SK-N-SH (cell line): ENCODE data around the gene NIN. TPM values are rescaled to one million over a fixed set of nuclear protein-coding genes. Genes with fewer than 3 reads are reported as not detected.
A peak's percentile ranks its signal among the peaks of the same experiment; 100 is the strongest.

ENCODE experiments used
- CTCF ChIA-PET: fragments of 300-600, 350-600 bp; formaldehyde crosslinking; extraction: SDS; loops from one replicate; lab custom pipeline; 2021; lab: Yijun Ruan, JAX
- POLR2A ChIA-PET: fragments of 350-600 bp; sonication (Branson Sonifier 250); formaldehyde crosslinking; extraction: SDS; loops from one replicate; lab custom pipeline; 2020; ENCODE audit warnings: antibody characterized with exemption, inconsistent platforms; lab: Yijun Ruan, JAX
- DNase-seq: peaks from one replicate; pipeline ENCODE4 v3.0.0; 2012
- H2AFZ ChIP-seq: fragments of 200-600 bp; sonication (generic); 2 replicates; pipeline ENCODE4 v1.8.1; 2016; ENCODE audit warnings: antibody characterized with exemption, mild to moderate bottlenecking, low read depth
- H3F3A ChIP-seq: fragments of 200-600 bp; sonication (generic); replicated peaks from 2 replicates; pipeline ENCODE3; 2016; ENCODE audit warnings: antibody characterized with exemption, mild to moderate bottlenecking; ENCODE audit not compliant: insufficient read depth
- H3K27ac ChIP-seq, 2 experiments: fragments of 200-500 bp in 1 of 2; fragments of 200-600 bp in 1 of 2; sonication (Bioruptor generic) in 1 of 2; sonication (generic), shearing (Covaris generic) in 1 of 2; 2 replicates each; pipeline versions ENCODE4 v1.5.1 to v1.6.1; 2014 to 2016; ENCODE audit warnings: low read depth in 2 of 2, inconsistent platforms in 1 of 2, low read length in 1 of 2, mild to moderate bottlenecking in 1 of 2, mixed read lengths in 1 of 2
- H3K27me3 ChIP-seq: fragments of 200-600 bp; sonication (generic), shearing (Covaris generic); 2 replicates; pipeline ENCODE4 v1.6.1; 2016; ENCODE audit warnings: mixed run types; ENCODE audit not compliant: insufficient read depth
- H3K36me3 ChIP-seq, 2 experiments: fragments of 200-500 bp in 1 of 2; fragments of 200-600 bp in 1 of 2; sonication (Bioruptor generic) in 1 of 2; sonication (generic) in 1 of 2; replicated peaks in 1 of 2; 2 replicates each; pipeline versions ENCODE3 to v1.5.1; 2014 to 2016; ENCODE audit warnings: low read length in 1 of 2, mild to moderate bottlenecking in 1 of 2; ENCODE audit not compliant: insufficient read depth in 2 of 2, control insufficient read depth in 1 of 2
- H3K4me1 ChIP-seq, 2 experiments: fragments of 200-500 bp in 1 of 2; fragments of 200-600 bp in 1 of 2; sonication (Bioruptor generic) in 1 of 2; sonication (generic), shearing (Covaris generic) in 1 of 2; 2 replicates each; pipeline versions ENCODE4 v1.5.1 to v1.6.1; 2014 to 2016; ENCODE audit warnings: low read depth in 1 of 2, low read length in 1 of 2, mixed run types in 1 of 2; ENCODE audit not compliant: insufficient read depth in 2 of 2, control insufficient read depth in 1 of 2
- H3K4me2 ChIP-seq: fragments of 200-600 bp; sonication (generic), shearing (Covaris generic); 2 replicates; pipeline ENCODE4 v1.6.1; 2017; ENCODE audit warnings: mixed run types
- H3K4me3 ChIP-seq, 2 experiments: fragments of 200-500 bp in 1 of 2; fragments of 200-600 bp in 1 of 2; sonication (Bioruptor generic) in 1 of 2; sonication (generic), shearing (Covaris generic) in 1 of 2; 2 replicates each; pipeline versions ENCODE4 v1.5.1 to v1.8.1; 2014 to 2016; ENCODE audit warnings: low read depth in 2 of 2, inconsistent platforms in 1 of 2, low read length in 1 of 2, mild to moderate bottlenecking in 1 of 2, mixed read lengths in 1 of 2, moderate library complexity in 1 of 2
- H3K79me2 ChIP-seq: fragments of 200-600 bp; sonication (generic); 2 replicates; pipeline ENCODE4 v1.8.1; 2017; ENCODE audit warnings: mild to moderate bottlenecking; ENCODE audit not compliant: insufficient read depth
- H3K9ac ChIP-seq: fragments of 200-600 bp; sonication (generic); 2 replicates; pipeline ENCODE4 v1.6.1; 2017; ENCODE audit warnings: mixed run types
- H3K9me2 ChIP-seq: fragments of 200-600 bp; sonication (generic); 2 replicates; pipeline ENCODE4 v1.6.1; 2017; ENCODE audit warnings: mixed run types
- H3K9me3 ChIP-seq: fragments of 200-600 bp; sonication (generic); 2 replicates; pipeline ENCODE4 v1.6.1; 2017; ENCODE audit warnings: mixed run types, mild to moderate bottlenecking, moderate library complexity
- H4K20me1 ChIP-seq: fragments of 200-600 bp; sonication (generic); 2 replicates; pipeline ENCODE4 v1.6.1; 2017; ENCODE audit warnings: mild to moderate bottlenecking, mixed run types; ENCODE audit not compliant: insufficient read depth
- CHD2 ChIP-seq: fragments of 150-350 bp; IDR thresholded peaks from 2 replicates; pipeline ENCODE4 v1.6.1; 2018; ENCODE audit warnings: low read length; ENCODE audit not compliant: partially characterized antibody
- FOXJ3 ChIP-seq: sonication (generic); formaldehyde crosslinking; IDR thresholded peaks from 2 replicates; pipeline ENCODE4 v1.5.1; 2020; ENCODE audit warnings: mild to moderate bottlenecking, missing genetic modification reagents
- GABPA ChIP-seq: IDR thresholded peaks from 2 replicates; pipeline ENCODE4 v1.4.0; 2012; ENCODE audit warnings: low read depth, mild to moderate bottlenecking
- GATA2 ChIP-seq: sonication (generic); formaldehyde crosslinking; IDR thresholded peaks from 2 replicates; pipeline ENCODE4 v1.5.0; 2020; ENCODE audit warnings: mild to moderate bottlenecking, missing genetic modification reagents
- MEF2A ChIP-seq: IDR thresholded peaks from 2 replicates; pipeline ENCODE4 v1.4.0; 2012; ENCODE audit warnings: low read depth, borderline replicate concordance
- NFIC ChIP-seq: IDR thresholded peaks from 2 replicates; pipeline ENCODE4 v1.4.0; 2012; ENCODE audit warnings: borderline replicate concordance
- NRF1 ChIP-seq: IDR thresholded peaks from 2 replicates; pipeline ENCODE4 v1.6.1; 2012; ENCODE audit warnings: low read depth, mild to moderate bottlenecking, low read length
- RAD21 ChIP-seq: IDR thresholded peaks from 2 replicates; pipeline ENCODE4 v1.6.1; 2012; ENCODE audit warnings: mild to moderate bottlenecking, low read length
- RCOR1 ChIP-seq: fragments of 150-350 bp; IDR thresholded peaks from 2 replicates; pipeline ENCODE4 v1.6.1; 2017; ENCODE audit warnings: antibody characterized with exemption, low read length
- RXRA ChIP-seq: IDR thresholded peaks from 2 replicates; pipeline ENCODE4 v1.4.0; 2012; ENCODE audit warnings: low read depth, mild to moderate bottlenecking, borderline replicate concordance
- SMC3 ChIP-seq: IDR thresholded peaks from 2 replicates; pipeline ENCODE4 v1.6.1; 2012; ENCODE audit warnings: low read depth, low read length, improper control_type of control experiment
- TAF1 ChIP-seq: IDR thresholded peaks from 2 replicates; pipeline ENCODE4 v1.6.1; 2012; ENCODE audit warnings: low read depth, mild to moderate bottlenecking, low read length, moderate library complexity, borderline replicate concordance
- WGBS: methylation state at CpG from one replicate; pipeline ENCODE4 v1.1.6; 2017; ENCODE audit warnings: low lambda C conversion rate; 5-methylcytosine and 5-hydroxymethylcytosine counted together
- polyA plus RNA-seq, 3 experiments: library from polyadenylated mRNA; depleted of rRNA; stranded (reverse); fragments of >200 nt; gene quantifications; 2 replicates each; pipeline ENCODE4 v1.2.3, GENCODE V29; 2012
- TF ChIP-seq, protein P1 (sequence below): IDR thresholded peaks from 2 replicates; pipeline ENCODE4 v1.6.1; 2012; ENCODE audit warnings: mild to moderate bottlenecking, low read depth, low read length, moderate library complexity
- TF ChIP-seq, protein P2 (sequence below): fragments of 200-600 bp; sonication (generic); IDR thresholded peaks from 2 replicates; pipeline ENCODE4 v1.6.1; 2017; ENCODE audit warnings: antibody characterized with exemption, mild to moderate bottlenecking, moderate library complexity
- TF ChIP-seq, protein P3 (sequence below): IDR thresholded peaks from 2 replicates; pipeline ENCODE4 v1.4.0; 2012; ENCODE audit warnings: low read depth, borderline replicate concordance

NIN gene
- polyA plus RNA-seq, 1 of the 3 experiments (the other 2 are of a cell fraction), result 10.0 TPM

DNA sequence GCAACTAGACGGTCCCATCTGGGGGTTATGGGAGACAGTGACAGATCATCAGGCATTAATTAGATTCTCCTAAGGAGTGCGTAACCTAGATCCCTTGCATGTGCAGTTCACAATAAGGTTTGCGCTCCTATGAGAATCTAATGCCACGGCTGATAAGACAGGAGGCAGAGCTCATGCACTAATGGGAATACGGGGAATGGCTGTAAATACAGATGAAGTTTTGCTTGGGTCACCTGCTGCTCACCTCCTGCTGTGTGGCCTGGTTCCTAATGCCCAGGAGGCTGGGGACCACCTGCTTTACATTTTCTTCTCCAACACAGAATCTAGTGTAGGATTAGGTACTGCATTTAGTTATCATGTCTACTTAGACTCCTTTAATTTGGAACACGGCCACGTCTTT is 113.2 kb downstream of the NIN start (continued):
- TF ChIP-seq, protein P1, sequence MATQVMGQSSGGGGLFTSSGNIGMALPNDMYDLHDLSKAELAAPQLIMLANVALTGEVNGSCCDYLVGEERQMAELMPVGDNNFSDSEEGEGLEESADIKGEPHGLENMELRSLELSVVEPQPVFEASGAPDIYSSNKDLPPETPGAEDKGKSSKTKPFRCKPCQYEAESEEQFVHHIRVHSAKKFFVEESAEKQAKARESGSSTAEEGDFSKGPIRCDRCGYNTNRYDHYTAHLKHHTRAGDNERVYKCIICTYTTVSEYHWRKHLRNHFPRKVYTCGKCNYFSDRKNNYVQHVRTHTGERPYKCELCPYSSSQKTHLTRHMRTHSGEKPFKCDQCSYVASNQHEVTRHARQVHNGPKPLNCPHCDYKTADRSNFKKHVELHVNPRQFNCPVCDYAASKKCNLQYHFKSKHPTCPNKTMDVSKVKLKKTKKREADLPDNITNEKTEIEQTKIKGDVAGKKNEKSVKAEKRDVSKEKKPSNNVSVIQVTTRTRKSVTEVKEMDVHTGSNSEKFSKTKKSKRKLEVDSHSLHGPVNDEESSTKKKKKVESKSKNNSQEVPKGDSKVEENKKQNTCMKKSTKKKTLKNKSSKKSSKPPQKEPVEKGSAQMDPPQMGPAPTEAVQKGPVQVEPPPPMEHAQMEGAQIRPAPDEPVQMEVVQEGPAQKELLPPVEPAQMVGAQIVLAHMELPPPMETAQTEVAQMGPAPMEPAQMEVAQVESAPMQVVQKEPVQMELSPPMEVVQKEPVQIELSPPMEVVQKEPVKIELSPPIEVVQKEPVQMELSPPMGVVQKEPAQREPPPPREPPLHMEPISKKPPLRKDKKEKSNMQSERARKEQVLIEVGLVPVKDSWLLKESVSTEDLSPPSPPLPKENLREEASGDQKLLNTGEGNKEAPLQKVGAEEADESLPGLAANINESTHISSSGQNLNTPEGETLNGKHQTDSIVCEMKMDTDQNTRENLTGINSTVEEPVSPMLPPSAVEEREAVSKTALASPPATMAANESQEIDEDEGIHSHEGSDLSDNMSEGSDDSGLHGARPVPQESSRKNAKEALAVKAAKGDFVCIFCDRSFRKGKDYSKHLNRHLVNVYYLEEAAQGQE, result no peak
- TF ChIP-seq NRF1 (no peak), RCOR1 (no peak), RXRA (no peak), NFIC (no peak), MEF2A (no peak), TAF1 (no peak)

DNA sequence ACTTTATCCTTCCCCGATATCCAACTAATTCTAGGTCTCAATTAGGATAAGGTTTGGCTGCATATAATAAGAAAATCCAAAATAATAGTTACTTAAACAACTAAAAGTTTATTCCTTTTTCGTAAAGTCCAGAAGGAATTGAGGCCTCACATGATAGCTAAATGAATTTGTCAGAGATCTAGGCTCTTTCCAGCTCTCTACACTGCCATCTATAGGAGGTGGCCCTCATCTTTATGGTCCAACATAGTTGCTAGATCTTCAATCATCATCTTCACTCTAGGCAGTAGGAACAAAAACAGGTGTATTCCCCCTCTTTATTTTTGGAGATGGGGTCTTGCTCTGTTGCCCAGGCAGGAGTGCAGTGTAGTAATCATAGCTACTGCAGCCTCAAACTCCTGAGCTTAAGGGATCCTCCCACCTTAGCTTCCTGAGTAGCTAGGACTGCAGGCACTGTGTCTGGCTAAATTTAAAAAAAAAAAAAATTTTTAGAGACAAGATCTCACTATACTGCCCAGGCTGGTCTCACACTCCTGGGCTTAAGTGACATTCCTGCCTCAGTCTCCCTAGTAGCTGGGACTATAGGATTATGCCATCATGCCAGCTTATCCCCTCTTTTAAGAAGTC is 116.4 kb downstream of the NIN start:
- 73% methylated on average over 2 of the region's 2 CpGs for WGBS
- H3F3A ChIP-seq, result peaks cover 7% of the 10 kb centered on the region
- TF ChIP-seq FOXJ3 (CRISPR knock-in tag), result no peak
- TF ChIP-seq, protein P2, sequence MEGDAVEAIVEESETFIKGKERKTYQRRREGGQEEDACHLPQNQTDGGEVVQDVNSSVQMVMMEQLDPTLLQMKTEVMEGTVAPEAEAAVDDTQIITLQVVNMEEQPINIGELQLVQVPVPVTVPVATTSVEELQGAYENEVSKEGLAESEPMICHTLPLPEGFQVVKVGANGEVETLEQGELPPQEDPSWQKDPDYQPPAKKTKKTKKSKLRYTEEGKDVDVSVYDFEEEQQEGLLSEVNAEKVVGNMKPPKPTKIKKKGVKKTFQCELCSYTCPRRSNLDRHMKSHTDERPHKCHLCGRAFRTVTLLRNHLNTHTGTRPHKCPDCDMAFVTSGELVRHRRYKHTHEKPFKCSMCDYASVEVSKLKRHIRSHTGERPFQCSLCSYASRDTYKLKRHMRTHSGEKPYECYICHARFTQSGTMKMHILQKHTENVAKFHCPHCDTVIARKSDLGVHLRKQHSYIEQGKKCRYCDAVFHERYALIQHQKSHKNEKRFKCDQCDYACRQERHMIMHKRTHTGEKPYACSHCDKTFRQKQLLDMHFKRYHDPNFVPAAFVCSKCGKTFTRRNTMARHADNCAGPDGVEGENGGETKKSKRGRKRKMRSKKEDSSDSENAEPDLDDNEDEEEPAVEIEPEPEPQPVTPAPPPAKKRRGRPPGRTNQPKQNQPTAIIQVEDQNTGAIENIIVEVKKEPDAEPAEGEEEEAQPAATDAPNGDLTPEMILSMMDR, result peak; percentile 68
- TF ChIP-seq CHD2, result no peak
- TF ChIP-seq GATA2 (CRISPR knock-in tag), result no peak
- peak; percentile 31 for TF ChIP-seq SMC3
- peak; percentile 52 for TF ChIP-seq RAD21
- TF ChIP-seq GABPA, result no peak
- TF ChIP-seq, protein P3, sequence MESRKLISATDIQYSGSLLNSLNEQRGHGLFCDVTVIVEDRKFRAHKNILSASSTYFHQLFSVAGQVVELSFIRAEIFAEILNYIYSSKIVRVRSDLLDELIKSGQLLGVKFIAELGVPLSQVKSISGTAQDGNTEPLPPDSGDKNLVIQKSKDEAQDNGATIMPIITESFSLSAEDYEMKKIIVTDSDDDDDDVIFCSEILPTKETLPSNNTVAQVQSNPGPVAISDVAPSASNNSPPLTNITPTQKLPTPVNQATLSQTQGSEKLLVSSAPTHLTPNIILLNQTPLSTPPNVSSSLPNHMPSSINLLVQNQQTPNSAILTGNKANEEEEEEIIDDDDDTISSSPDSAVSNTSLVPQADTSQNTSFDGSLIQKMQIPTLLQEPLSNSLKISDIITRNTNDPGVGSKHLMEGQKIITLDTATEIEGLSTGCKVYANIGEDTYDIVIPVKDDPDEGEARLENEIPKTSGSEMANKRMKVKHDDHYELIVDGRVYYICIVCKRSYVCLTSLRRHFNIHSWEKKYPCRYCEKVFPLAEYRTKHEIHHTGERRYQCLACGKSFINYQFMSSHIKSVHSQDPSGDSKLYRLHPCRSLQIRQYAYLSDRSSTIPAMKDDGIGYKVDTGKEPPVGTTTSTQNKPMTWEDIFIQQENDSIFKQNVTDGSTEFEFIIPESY, result no peak
- no peaks in the 10 kb centered on the region for H3K9me3 ChIP-seq
- no peak overlapping the region for H3K9ac ChIP-seq
- peaks cover 0 to 3% of the 10 kb centered on the region in 2 experiments; a peak in 2 of 4 replicates for H3K4me1 ChIP-seq
- no peaks in the 10 kb centered on the region for H3K79me2 ChIP-seq
- H3K27me3 ChIP-seq, result no peaks in the 10 kb centered on the region
- H2AFZ ChIP-seq, result no peak overlapping the region
- peaks cover 2 to 3% of the 10 kb centered on the region in 2 experiments for H3K36me3 ChIP-seq
- no peak overlapping the region for H3K4me3 ChIP-seq
- H4K20me1 ChIP-seq, result no peaks in the 10 kb centered on the region
- no peak overlapping the region for H3K27ac ChIP-seq
- ChIA-PET CTCF (interaction anchor here (1.2 to 1.8 kb wide), 2 partner anchors 9 to 11 kb away, joined by 4 to 12 read pairs; no protein-coding TSS in a partner anchor), POLR2A (no interaction called here)
- no peaks in the 10 kb centered on the region for H3K9me2 ChIP-seq
- peak; percentile 29 for DNase-seq
- no peak overlapping the region for H3K4me2 ChIP-seq
